Panc1 (cell line): ENCODE data around the gene ZNF789. TPM values are rescaled to one million over a fixed set of nuclear protein-coding genes. Genes with fewer than 3 reads are reported as not detected.

Experiments
- ATAC-seq: fragments of 200-7000 bp; cut with Tn5 transposase; 2 replicates; pipeline ENCODE4 v1.9.1; 2020; ENCODE audit warnings: mild to moderate bottlenecking, moderate library complexity
- BruUV-seq: library from RNA; stranded (reverse); fragments of 400-500 nt; replicated peaks from 2 replicates; lab custom pipeline; 2021; lab: Mats Ljungman, UMichigan
- CTCF ChIA-PET: fragments of 300-600 bp; sonication (Branson Sonifier 250); formaldehyde crosslinking; loops from one replicate; lab custom pipeline; 2022; ENCODE audit warnings: antibody characterized with exemption; lab: Charles Lee
- POLR2A ChIA-PET: fragments of 300-600 bp; sonication (Branson Sonifier 250); formaldehyde crosslinking; loops from one replicate; lab custom pipeline; 2022; ENCODE audit warnings: antibody characterized with exemption; lab: Charles Lee
- DNase-seq: peaks from one replicate; pipeline ENCODE4 v3.0.0-alpha.2; 2010; ENCODE audit warnings: low read depth, low spot score
- H3K27ac ChIP-seq: 2 replicates; pipeline ENCODE4 v1.5.1; 2011; ENCODE audit warnings: mild to moderate bottlenecking, low read length, inconsistent platforms
- H3K27me3 ChIP-seq: fragments of 200-500 bp; sonication (Bioruptor generic); 2 replicates; pipeline ENCODE4 v1.6.0; 2014; ENCODE audit warnings: low read length, inconsistent platforms; ENCODE audit not compliant: control insufficient read depth, insufficient read depth
- H3K36me3 ChIP-seq: fragments of 200-500 bp; sonication (Bioruptor generic); 2 replicates; pipeline ENCODE4 v1.5.1; 2014; ENCODE audit warnings: inconsistent platforms, mild to moderate bottlenecking, low read length, moderate library complexity; ENCODE audit not compliant: control insufficient read depth, insufficient read depth
- H3K4me1 ChIP-seq: 2 replicates; pipeline ENCODE4 v1.5.1; 2011; ENCODE audit warnings: inconsistent platforms, mild to moderate bottlenecking, low read length, moderate library complexity; ENCODE audit not compliant: control insufficient read depth, insufficient read depth
- H3K4me3 ChIP-seq, 2 experiments: 2 replicates each; pipeline ENCODE4 v1.5.1; 2011 to 2012; ENCODE audit warnings: low read depth in 2 of 2, low read length in 2 of 2, mild to moderate bottlenecking in 2 of 2, inconsistent platforms in 1 of 2, moderate library complexity in 1 of 2
- H3K9me3 ChIP-seq: fragments of 200-500 bp; sonication (Bioruptor generic); 2 replicates; pipeline ENCODE4 v1.5.1; 2014; ENCODE audit warnings: low read depth, mild to moderate bottlenecking, inconsistent platforms, low read length, moderate library complexity; ENCODE audit not compliant: control insufficient read depth, insufficient read depth
- CTCF ChIP-seq: fragments of 450-650 bp; IDR thresholded peaks from 2 replicates; pipeline ENCODE4 v1.5.1; 2017; ENCODE audit warnings: mild to moderate bottlenecking
- POLR2AphosphoS5 ChIP-seq: IDR thresholded peaks from 2 replicates; pipeline ENCODE4 v1.6.1; 2012; ENCODE audit warnings: mild to moderate bottlenecking, low read depth, low read length, moderate library complexity
- REST ChIP-seq, 2 experiments: IDR thresholded peaks; 2 replicates each; pipeline ENCODE4 v1.6.1; 2011 to 2012; ENCODE audit warnings: low read depth in 2 of 2, control low read depth in 1 of 2, low read length in 1 of 2, mild to moderate bottlenecking in 1 of 2, moderate library complexity in 1 of 2; ENCODE audit not compliant: insufficient read depth in 1 of 2
- SIN3A ChIP-seq: IDR thresholded peaks from 2 replicates; pipeline ENCODE4 v1.6.1; 2012; ENCODE audit warnings: low read depth, mild to moderate bottlenecking, low read length, moderate library complexity, borderline replicate concordance; ENCODE audit not compliant: insufficient read depth
- TCF7L2 ChIP-seq: IDR thresholded peaks from 2 replicates; pipeline ENCODE4 v1.6.1; 2011; ENCODE audit warnings: mild to moderate bottlenecking, low read depth, low read length, inconsistent platforms
- in situ Hi-C: cut with HindIII; loops from 2 replicates; pipeline ENCODE4 v1.10.0; 2016; ENCODE audit warnings: low sequenced_read_pairs, low pct_unique_long_range_greater_than_20kb
- intact Hi-C: fragments of 100-400 bp; cut with micrococcal nuclease; formaldehyde crosslinking; loops from one replicate; pipeline ENCODE4 v1.10.0; 2022; ENCODE audit not compliant: unreplicated experiment
- total RNA-seq: library from RNA; stranded (reverse); gene quantifications from one replicate; pipeline ENCODE4 v1.2.1, GENCODE V29; 2021; ENCODE audit not compliant: unreplicated experiment

Gene ZNF789
- total RNA-seq, 1 experiment from 2014 or later = 15.1 TPM

- H3K4me1 ChIP-seq = peaks cover 5% of the 10 kb centered on the region
- peak overlapping the region; percentile 98 for H3K27ac ChIP-seq
- in situ Hi-C loops (no loop called here), intact Hi-C loops (no loop called here)
- no peaks in the 10 kb centered on the region for H3K27me3 ChIP-seq
- BruUV-seq = TSS peak; percentile 78
- H3K4me3 ChIP-seq = peak overlapping the region; percentile 96 to 97
- peaks cover 3% of the 10 kb centered on the region; the same call in 1 of the 2 replicates for H3K36me3 ChIP-seq
- no peak for TF ChIP-seq TCF7L2
- no peak for TF ChIP-seq CTCF
- TF ChIP-seq POLR2AphosphoS5 = no peak
- TF ChIP-seq SIN3A = no peak
- TF ChIP-seq REST (IDR thresholded peaks at IDR 0.05; ENCODE audit: insufficient read depth in 1 of 2, low read depth in 2 of 2, low read length in 1 of 2) = no peak
- ATAC-seq (peak; percentile 5), DNase-seq (no peak)
- ChIA-PET POLR2A (interaction anchor here (0.8 kb wide), 1 partner anchor 16 kb away, joined by 3 read pairs; no protein-coding TSS in a partner anchor), CTCF (no interaction called here)
- no peaks in the 10 kb centered on the region for H3K9me3 ChIP-seq
Measured at GRCh38 chr7:99465421-99465768, 7.3 kb upstream of the ZNF789 start.

GRCh38 chr7:99468336-99468918 lies 4.3 kb upstream of the ZNF789 start:
- in situ Hi-C loops (no loop called here), intact Hi-C loops (no loop called here)
- BruUV-seq = no TSS peak
- H3K4me1 ChIP-seq = peaks cover 6% of the 10 kb centered on the region
- no peak for ATAC-seq
- TF ChIP-seq CTCF = no peak
- no peak for TF ChIP-seq REST (IDR thresholded peaks at IDR 0.05; ENCODE audit: insufficient read depth in 1 of 2, low read depth in 2 of 2, low read length in 1 of 2)
- TF ChIP-seq POLR2AphosphoS5 = no peak
- TF ChIP-seq TCF7L2 = no peak
- no peak for TF ChIP-seq SIN3A
- H3K4me3 ChIP-seq = no peak overlapping the region
- no peaks in the 10 kb centered on the region for H3K27me3 ChIP-seq
- ChIA-PET CTCF (no interaction called here), POLR2A (no interaction called here)
- DNase-seq = no peak
- H3K9me3 ChIP-seq = no peaks in the 10 kb centered on the region
- H3K27ac ChIP-seq = no peak overlapping the region
- peaks cover 7% of the 10 kb centered on the region; the same call in 1 of the 2 replicates for H3K36me3 ChIP-seq
